GM18505 (cell line): ENCODE measurements around the gene KRT72.

Source experiments
- ATAC-seq: cut with Tn5 transposase; IDR thresholded peaks from one replicate; pipeline ENCODE4 v1.9.1; 2021; ENCODE audit not compliant: unreplicated experiment
- POLR2A ChIP-seq: IDR thresholded peaks from 4 replicates; pipeline ENCODE4 v1.6.1; 2011; ENCODE audit warnings: borderline replicate concordance; ENCODE audit not compliant: insufficient read depth, insufficient read length; ENCODE audit errors: extremely low read depth

Gene KRT72

GRCh38 chr12:52600941-52601481 lies at the start of gene KRT72:
Gene KRT72, minus strand, starts transcription at chr12:52601463. Its CDS starts 11 bp downstream, at chr12:52601452.
- TF ChIP-seq POLR2A = no peak
- ATAC-seq = no peak

DNA sequence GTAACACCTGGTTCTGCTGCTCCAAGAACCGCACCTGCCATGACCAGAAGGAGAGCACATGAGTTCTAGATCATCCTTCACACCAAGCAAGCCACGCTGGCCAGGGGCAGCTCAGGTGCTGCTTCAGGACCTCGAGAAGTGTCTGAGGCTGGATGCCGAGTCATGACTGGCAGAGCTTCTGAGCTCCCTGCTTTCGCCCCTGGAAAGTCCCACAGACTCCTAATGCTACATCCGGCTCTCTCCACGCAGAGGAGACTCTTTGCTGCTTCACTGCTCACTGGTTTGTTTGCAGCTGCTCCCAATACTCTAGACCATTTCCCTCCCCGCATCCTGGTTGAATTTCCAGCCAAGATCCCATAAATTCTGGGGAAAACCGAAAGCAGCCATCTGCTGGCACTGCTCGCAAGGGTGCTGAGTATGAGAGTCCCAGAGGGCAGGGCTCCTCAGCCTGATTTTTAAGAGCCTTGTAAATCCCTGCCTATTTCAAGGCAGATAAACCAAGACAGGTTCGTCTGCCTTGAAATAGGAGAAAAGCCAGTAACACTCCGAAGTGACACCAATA lies 49.3 kb upstream of the KRT72 start:
- no peak for ATAC-seq
- no peak for TF ChIP-seq POLR2A

DNA sequence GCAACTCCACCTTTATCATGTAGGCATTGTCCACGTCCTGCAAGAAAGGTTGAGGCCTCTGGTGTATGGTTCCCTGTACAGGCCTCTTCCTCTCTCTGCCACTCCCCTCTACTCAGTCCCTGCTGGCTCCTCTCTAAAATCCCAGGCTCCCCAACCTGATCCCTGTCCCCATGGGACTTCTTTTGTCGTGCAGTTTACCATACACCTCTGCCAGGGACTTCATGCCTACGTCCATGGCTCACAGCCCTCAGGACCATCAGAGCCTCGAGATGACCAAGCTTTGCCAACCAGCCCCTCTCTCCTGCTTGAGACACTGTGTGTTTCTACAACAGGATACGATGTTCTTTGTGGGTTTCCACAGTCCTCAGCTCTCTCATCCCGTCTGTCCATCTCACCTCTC lies 47.8 kb upstream of the KRT72 start:
- no peak for ATAC-seq

GRCh38 chr12:52648012-52648550 lies 46.8 kb upstream of the KRT72 start:
- ATAC-seq = no peak
- TF ChIP-seq POLR2A = no peak

More for the DNA sequence above, 47.8 kb upstream of the KRT72 start:
- no peak for TF ChIP-seq POLR2A

GRCh38 chr12:52647601-52648000 lies 46.3 kb upstream of the KRT72 start:
- TF ChIP-seq POLR2A = no peak
- no peak for ATAC-seq

DNA sequence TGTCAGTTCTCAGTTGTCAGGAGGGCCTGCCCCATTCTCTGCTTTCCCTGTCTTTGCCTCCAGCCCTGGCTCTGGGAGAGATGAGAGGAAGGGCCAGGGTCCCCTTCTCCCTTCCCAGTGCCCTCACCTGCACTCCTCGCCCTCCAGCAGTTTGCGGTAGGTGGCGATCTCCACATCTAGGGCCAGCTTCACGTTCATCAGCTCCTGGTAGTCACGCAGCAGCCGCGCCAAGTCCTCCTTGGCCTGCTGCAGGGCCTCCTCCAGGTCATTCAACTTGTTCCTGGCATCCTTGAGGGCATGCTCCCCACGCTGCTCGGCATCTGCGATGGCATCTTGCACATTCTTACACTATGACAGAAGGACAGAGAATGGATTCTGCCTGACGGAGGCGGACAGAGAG lies 45.4 kb upstream of the KRT72 start:
- ATAC-seq = no peak
- TF ChIP-seq POLR2A = no peak

DNA sequence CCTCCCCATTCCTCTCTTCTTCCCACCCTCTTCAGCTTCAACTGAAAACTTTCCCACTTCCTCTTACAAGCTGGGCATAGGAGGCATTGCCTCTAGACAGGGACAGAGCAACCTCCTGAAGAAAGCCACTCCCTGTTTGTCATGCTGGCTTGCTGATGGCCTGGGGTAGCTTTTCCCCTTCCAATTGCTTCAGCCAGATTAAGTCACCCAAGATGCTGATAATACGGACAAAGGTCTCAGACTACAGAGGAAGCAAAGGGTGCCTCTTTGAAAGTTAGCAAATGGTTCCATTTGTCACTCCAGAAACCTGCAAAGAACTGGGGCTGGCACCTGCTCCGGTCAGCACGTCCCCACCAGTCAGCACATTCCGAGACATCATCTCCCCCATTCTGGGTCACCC lies 44.7 kb upstream of the KRT72 start:
- no peak for TF ChIP-seq POLR2A
- no peak for ATAC-seq

GRCh38 chr12:52645120-52645761 lies 44.0 kb upstream of the KRT72 start:
- no peak for TF ChIP-seq POLR2A
- no peak for ATAC-seq

- TF ChIP-seq POLR2A = no peak
These were observed 42.8 kb upstream of the KRT72 start for GRCh38 chr12:52644078-52644415.

DNA sequence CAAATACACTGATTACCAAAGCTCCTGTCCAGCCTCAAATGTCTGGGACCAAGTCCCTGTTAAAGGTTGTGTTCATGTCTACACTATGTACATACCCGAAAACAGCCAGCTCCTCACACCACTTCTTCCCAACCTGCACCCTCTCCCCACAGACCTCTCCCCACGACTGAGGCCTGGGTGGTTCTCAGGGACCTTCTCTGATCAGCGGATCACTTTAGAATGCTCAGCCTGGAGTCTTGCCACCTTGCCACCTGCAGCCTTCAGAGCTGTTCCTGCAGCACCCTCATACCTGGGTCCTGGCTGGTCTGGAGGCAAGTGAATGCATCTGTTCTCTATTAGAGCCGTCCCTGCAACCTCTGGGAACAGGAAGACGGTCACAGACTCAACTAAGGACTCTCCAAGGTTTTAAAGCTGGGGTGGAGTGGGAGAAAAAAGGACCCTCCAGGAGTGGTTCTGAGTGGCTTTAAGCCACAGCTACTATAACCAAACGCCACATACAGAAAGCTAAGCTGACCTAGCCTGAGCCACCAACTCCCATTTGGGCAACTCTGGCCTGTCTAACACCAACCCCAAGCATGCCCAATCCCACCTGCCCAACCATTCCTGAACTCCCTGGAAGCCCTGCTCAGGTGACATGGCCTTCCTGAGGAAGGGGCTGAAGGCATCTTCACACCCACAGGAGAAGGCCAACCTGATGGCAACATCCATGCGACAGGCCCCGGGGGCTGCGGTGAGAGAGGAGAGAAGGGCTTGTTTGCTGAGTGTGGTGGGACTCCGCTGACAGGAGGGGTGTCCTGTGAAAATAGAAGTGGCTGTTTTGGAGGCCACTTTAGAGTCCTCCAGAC lies 42.2 kb upstream of the KRT72 start:
- no peak for TF ChIP-seq POLR2A
- ATAC-seq = no peak

More at GRCh38 chr12:52644078-52644415, 42.8 kb upstream of the KRT72 start:
- ATAC-seq = no peak

- ATAC-seq = no peak
- TF ChIP-seq POLR2A = no peak
These were observed 40.2 kb upstream of the KRT72 start for GRCh38 chr12:52641468-52641867.

DNA sequence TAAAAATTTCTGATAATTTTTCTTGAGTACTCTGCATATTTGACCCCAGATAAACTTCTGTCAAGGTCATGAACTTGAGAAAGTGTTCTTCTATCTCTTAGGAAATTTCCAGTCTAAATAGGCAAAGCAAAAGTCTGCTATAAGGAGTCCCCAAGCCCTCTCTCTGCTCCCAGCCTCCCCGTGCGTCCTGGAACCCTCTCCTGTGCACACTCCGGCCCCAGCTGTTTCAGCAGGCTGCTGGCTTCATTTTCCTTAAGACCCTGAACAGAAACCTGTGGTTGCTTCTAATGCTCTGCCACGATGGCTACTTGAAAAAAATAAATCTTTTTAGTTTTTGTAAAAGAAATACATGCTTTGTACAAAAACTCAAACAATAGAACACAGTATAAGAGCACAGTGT lies 36.0 kb upstream of the KRT72 start:
- no peak for ATAC-seq
- TF ChIP-seq POLR2A = no peak

DNA sequence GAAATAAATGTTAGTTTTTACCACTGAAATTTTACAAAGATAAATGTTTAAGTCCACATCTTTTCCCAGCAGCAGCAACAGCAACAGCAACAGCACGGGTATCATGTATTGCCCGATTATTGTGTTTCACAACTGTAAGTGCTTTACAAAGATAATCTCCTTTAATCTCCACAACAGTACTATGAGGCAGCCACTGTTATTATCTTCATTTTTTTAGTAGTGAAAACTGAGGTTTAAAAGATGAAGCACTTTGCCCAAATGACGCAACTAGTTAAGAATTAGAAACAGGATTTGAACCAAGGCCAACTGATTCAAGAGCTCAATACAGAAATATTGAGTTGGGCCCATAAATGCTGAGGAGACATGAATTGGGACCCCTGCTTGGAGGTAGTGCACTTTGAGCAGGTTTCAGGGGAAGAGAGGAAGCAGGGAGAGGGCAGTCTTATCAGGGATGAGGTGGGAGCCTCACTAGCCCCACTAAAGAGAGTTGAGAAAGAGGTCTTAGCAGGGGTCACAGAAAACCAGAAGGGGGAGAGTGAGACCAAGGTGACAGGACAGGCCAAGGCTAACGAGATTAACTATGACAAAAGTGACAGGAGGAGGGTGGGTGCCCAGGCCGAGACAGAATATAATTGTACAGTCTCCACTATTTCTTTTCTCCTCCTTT lies 35.5 kb upstream of the KRT72 start:
- no peak for TF ChIP-seq POLR2A

GRCh38 chr12:52636189-52636588 lies 34.9 kb upstream of the KRT72 start:
- ATAC-seq = no peak
- TF ChIP-seq POLR2A = no peak

More for the DNA sequence above, 35.5 kb upstream of the KRT72 start:
- no peak for ATAC-seq
